GM18868 (cell line): ENCODE results near the gene PLXNA4.

Experiments used
- ATAC-seq: cut with Tn5 transposase; IDR thresholded peaks from one replicate; pipeline ENCODE4 v1.9.1; 2021; ENCODE audit warnings: mild to moderate bottlenecking, moderate library complexity; ENCODE audit not compliant: unreplicated experiment

The PLXNA4 gene

GRCh38 chr7:132161976-132162375 lies 414.3 kb downstream of the PLXNA4 start:
- no peak for ATAC-seq

GRCh38 chr7:132161533-132161915 lies 414.7 kb downstream of the PLXNA4 start:
- ATAC-seq = no peak

GRCh38 chr7:132160611-132161532 lies 415.4 kb downstream of the PLXNA4 start:
- ATAC-seq = no peak

- no peak for ATAC-seq
Observed at GRCh38 chr7:132158841-132159240, 417.4 kb downstream of the PLXNA4 start.

GRCh38 chr7:132158166-132158565 lies 418.1 kb downstream of the PLXNA4 start:
- ATAC-seq = no peak

GRCh38 chr7:132155715-132156114 lies 420.6 kb downstream of the PLXNA4 start:
- ATAC-seq = no peak

GRCh38 chr7:132154695-132155471 lies 421.4 kb downstream of the PLXNA4 start:
- no peak for ATAC-seq

- ATAC-seq = no peak
Observed at GRCh38 chr7:132154248-132154647, 422.0 kb downstream of the PLXNA4 start.

GRCh38 chr7:132152131-132152889 lies 424.0 kb downstream of the PLXNA4 start:
- no peak for ATAC-seq

- no peak for ATAC-seq
Observed at GRCh38 chr7:132150711-132151110, 425.6 kb downstream of the PLXNA4 start.

- no peak for ATAC-seq
Observed at GRCh38 chr7:132149436-132150304, 426.6 kb downstream of the PLXNA4 start.

- no peak for ATAC-seq
Observed at GRCh38 chr7:132148876-132149275, 427.4 kb downstream of the PLXNA4 start.

- no peak for ATAC-seq
Observed at GRCh38 chr7:132145466-132145865, 430.8 kb downstream of the PLXNA4 start.

- ATAC-seq = no peak
Observed at GRCh38 chr7:132145063-132145462, 431.2 kb downstream of the PLXNA4 start.

- ATAC-seq = no peak
Observed at GRCh38 chr7:132142006-132142405, 434.3 kb downstream of the PLXNA4 start.

GRCh38 chr7:132141109-132141508 lies 435.2 kb downstream of the PLXNA4 start:
- no peak for ATAC-seq

- ATAC-seq = no peak
Observed at GRCh38 chr7:132140341-132140740, 435.9 kb downstream of the PLXNA4 start.

GRCh38 chr7:132138817-132139216 lies 437.5 kb downstream of the PLXNA4 start:
- ATAC-seq = no peak

GRCh38 chr7:132137681-132138080 lies 438.6 kb downstream of the PLXNA4 start:
- no peak for ATAC-seq

GRCh38 chr7:132135746-132136385 lies 440.4 kb downstream of the PLXNA4 start:
- no peak for ATAC-seq
